Measurements from ENCODE around the gene PPP4C.
"Not testable (repeated sequence)": the region's sequence is repeated elsewhere in the genome, so short reads cannot be mapped to it uniquely, and the experiment has no call there.

Gene PPP4C

GRCh38 chr16:30112197-30113030, 36.6 kb downstream of the PPP4C start:
- H3K27me3 ChIP-seq (ENCODE audit: control insufficient read depth in 1 of 2, insufficient read depth in 2 of 2, low read length in 2 of 2), result no peaks in the 10 kb centered on the region
- no peak overlapping the region for H3K9ac ChIP-seq (ENCODE audit: low read length)
- H3K36me3 ChIP-seq (ENCODE audit: insufficient read depth, low read length), result peaks cover 49% of the 10 kb centered on the region
- no peak overlapping the region for H3K27ac ChIP-seq (ENCODE audit: low read depth, low read length)
- H3K9me3 ChIP-seq (ENCODE audit: low read length), result no peaks in the 10 kb centered on the region
- H3K4me1 ChIP-seq (ENCODE audit: insufficient read depth, low read length), result peaks cover 5% of the 10 kb centered on the region
- no peak overlapping the region for H3K4me3 ChIP-seq (ENCODE audit: low read depth in 1 of 2, low read length in 2 of 2)

- Histone ChIP-seq H3K4me1 (ENCODE audit: insufficient read depth, low read length) (peaks cover 5% of the 10 kb centered on the region), H3K9ac (ENCODE audit: low read length) (no peak within 1 kb of the TSS), H3K9me3 (ENCODE audit: low read length) (no peaks in the 10 kb centered on the region), H3K27ac (ENCODE audit: low read depth, low read length) (no peak within 1 kb of the TSS), H3K36me3 (ENCODE audit: insufficient read depth, low read length) (peaks cover 51% of the 10 kb centered on the region), H3K4me3 (ENCODE audit: low read depth in 1 of 2, low read length in 2 of 2) (no peak within 1 kb of the TSS), H3K27me3 (ENCODE audit: control insufficient read depth in 1 of 2, insufficient read depth in 2 of 2, low read length in 2 of 2) (no peaks in the 10 kb centered on the region)
These were observed 37.4 kb downstream of the PPP4C start, which contains the start of gene GDPD3 for GRCh38 chr16:30113031-30113710. Gene GDPD3, minus strand, starts transcription at chr16:30113537. Its CDS starts 59 bp downstream, at chr16:30113478.

GRCh38 chr16:30113711-30114333, 38.0 kb downstream of the PPP4C start:
- H3K36me3 ChIP-seq (ENCODE audit: insufficient read depth, low read length), result peaks cover 53% of the 10 kb centered on the region
- peaks cover 5% of the 10 kb centered on the region for H3K4me1 ChIP-seq (ENCODE audit: insufficient read depth, low read length)
- H3K27me3 ChIP-seq (ENCODE audit: control insufficient read depth in 1 of 2, insufficient read depth in 2 of 2, low read length in 2 of 2), result no peaks in the 10 kb centered on the region
- no peak overlapping the region for H3K4me3 ChIP-seq (ENCODE audit: low read depth in 1 of 2, low read length in 2 of 2)
- no peak overlapping the region for H3K27ac ChIP-seq (ENCODE audit: low read depth, low read length)
- H3K9me3 ChIP-seq (ENCODE audit: low read length), result no peaks in the 10 kb centered on the region
- H3K9ac ChIP-seq (ENCODE audit: low read length), result no peak overlapping the region

GRCh38 chr16:30114411-30114810, 38.6 kb downstream of the PPP4C start:
- H3K27me3 ChIP-seq (ENCODE audit: control insufficient read depth in 1 of 2, insufficient read depth in 2 of 2, low read length in 2 of 2), result no peaks in the 10 kb centered on the region
- no peak overlapping the region for H3K9ac ChIP-seq (ENCODE audit: low read length)
- H3K9me3 ChIP-seq (ENCODE audit: low read length), result no peaks in the 10 kb centered on the region
- peaks cover 5% of the 10 kb centered on the region for H3K4me1 ChIP-seq (ENCODE audit: insufficient read depth, low read length)
- H3K4me3 ChIP-seq (ENCODE audit: low read depth in 1 of 2, low read length in 2 of 2), result no peak overlapping the region
- peaks cover 57% of the 10 kb centered on the region for H3K36me3 ChIP-seq (ENCODE audit: insufficient read depth, low read length)
- no peak overlapping the region for H3K27ac ChIP-seq (ENCODE audit: low read depth, low read length)

GRCh38 chr16:30114833-30115232, 39.0 kb downstream of the PPP4C start:
- not testable (repeated sequence) for H3K9me3 ChIP-seq (ENCODE audit: low read length); H3K9ac ChIP-seq (ENCODE audit: low read length); H3K27me3 ChIP-seq (ENCODE audit: control insufficient read depth in 1 of 2, insufficient read depth in 2 of 2, low read length in 2 of 2); H3K4me3 ChIP-seq (ENCODE audit: low read depth in 1 of 2, low read length in 2 of 2); H3K4me1 ChIP-seq (ENCODE audit: insufficient read depth, low read length); H3K27ac ChIP-seq (ENCODE audit: low read depth, low read length)
- H3K36me3 ChIP-seq (ENCODE audit: insufficient read depth, low read length), result peaks cover 59% of the 10 kb centered on the region

- H3K4me3 ChIP-seq (ENCODE audit: low read depth in 1 of 2, low read length in 2 of 2), result no peak overlapping the region
- no peak overlapping the region for H3K9ac ChIP-seq (ENCODE audit: low read length)
- peaks cover 5% of the 10 kb centered on the region for H3K4me1 ChIP-seq (ENCODE audit: insufficient read depth, low read length)
- peaks cover 59% of the 10 kb centered on the region for H3K36me3 ChIP-seq (ENCODE audit: insufficient read depth, low read length)
- no peak overlapping the region for H3K27ac ChIP-seq (ENCODE audit: low read depth, low read length)
- no peaks in the 10 kb centered on the region for H3K27me3 ChIP-seq (ENCODE audit: control insufficient read depth in 1 of 2, insufficient read depth in 2 of 2, low read length in 2 of 2)
- no peaks in the 10 kb centered on the region for H3K9me3 ChIP-seq (ENCODE audit: low read length)
These were observed 39.4 kb downstream of the PPP4C start for GRCh38 chr16:30115238-30115637.

- Histone ChIP-seq H3K27ac (ENCODE audit: low read depth, low read length) (no peak overlapping the region), H3K4me1 (ENCODE audit: insufficient read depth, low read length) (peaks cover 12% of the 10 kb centered on the region), H3K9me3 (ENCODE audit: low read length) (no peaks in the 10 kb centered on the region), H3K4me3 (ENCODE audit: low read depth in 1 of 2, low read length in 2 of 2) (no peak overlapping the region), H3K9ac (ENCODE audit: low read length) (no peak overlapping the region), H3K36me3 (ENCODE audit: insufficient read depth, low read length) (peaks cover 55% of the 10 kb centered on the region), H3K27me3 (ENCODE audit: control insufficient read depth in 1 of 2, insufficient read depth in 2 of 2, low read length in 2 of 2) (no peaks in the 10 kb centered on the region)
These were observed 40.8 kb downstream of the PPP4C start for GRCh38 chr16:30116291-30117207.

- no peak overlapping the region for H3K4me3 ChIP-seq (ENCODE audit: low read depth in 1 of 2, low read length in 2 of 2)
- H3K27ac ChIP-seq (ENCODE audit: low read depth, low read length), result no peak overlapping the region
- no peaks in the 10 kb centered on the region for H3K27me3 ChIP-seq (ENCODE audit: control insufficient read depth in 1 of 2, insufficient read depth in 2 of 2, low read length in 2 of 2)
- no peak overlapping the region for H3K9ac ChIP-seq (ENCODE audit: low read length)
- H3K9me3 ChIP-seq (ENCODE audit: low read length), result no peaks in the 10 kb centered on the region
- H3K36me3 ChIP-seq (ENCODE audit: insufficient read depth, low read length), result peaks cover 54% of the 10 kb centered on the region
- H3K4me1 ChIP-seq (ENCODE audit: insufficient read depth, low read length), result peaks cover 15% of the 10 kb centered on the region
These were observed 42.0 kb downstream of the PPP4C start for GRCh38 chr16:30117768-30118167.

- Histone ChIP-seq H3K27ac (ENCODE audit: low read depth, low read length) (no peak overlapping the region), H3K4me1 (ENCODE audit: insufficient read depth, low read length) (peaks cover 20% of the 10 kb centered on the region), H3K27me3 (ENCODE audit: control insufficient read depth in 1 of 2, insufficient read depth in 2 of 2, low read length in 2 of 2) (no peaks in the 10 kb centered on the region), H3K4me3 (ENCODE audit: low read depth in 1 of 2, low read length in 2 of 2) (no peak overlapping the region), H3K36me3 (ENCODE audit: insufficient read depth, low read length) (peaks cover 54% of the 10 kb centered on the region), H3K9me3 (ENCODE audit: low read length) (no peaks in the 10 kb centered on the region), H3K9ac (ENCODE audit: low read length) (no peak overlapping the region)
These were observed 43.6 kb downstream of the PPP4C start for GRCh38 chr16:30119428-30119827.

GRCh38 chr16:30120340-30121105, 44.7 kb downstream of the PPP4C start:
- Histone ChIP-seq H3K9me3 (ENCODE audit: low read length) (no peaks in the 10 kb centered on the region), H3K36me3 (ENCODE audit: insufficient read depth, low read length) (peaks cover 44% of the 10 kb centered on the region), H3K27me3 (ENCODE audit: control insufficient read depth in 1 of 2, insufficient read depth in 2 of 2, low read length in 2 of 2) (no peaks in the 10 kb centered on the region), H3K9ac (ENCODE audit: low read length) (no peak overlapping the region), H3K4me3 (ENCODE audit: low read depth in 1 of 2, low read length in 2 of 2) (no peak overlapping the region), H3K27ac (ENCODE audit: low read depth, low read length) (no peak overlapping the region), H3K4me1 (ENCODE audit: insufficient read depth, low read length) (peaks cover 22% of the 10 kb centered on the region)
